ENCODE results near the gene TNS1. TPM values are rescaled to one million over a fixed set of nuclear protein-coding genes. Genes with fewer than 3 reads are reported as not detected.

Gene TNS1
- total RNA-seq, 1 experiment from 2014 or later, result 3.4 TPM

GRCh38 chr2:217802266-217802665 lies 200.5 kb downstream of the TNS1 start:
- H4K5ac ChIP-seq (ENCODE audit: insufficient read length, low read depth, low read length), result no peak overlapping the region
- Mint-ChIP-seq H3K4me1 (peaks cover 0 to 7% of the 10 kb centered on the region in 2 experiments; a peak in 3 of 4 replicates), H3K27ac (no peak overlapping the region), H3K27me3 (ENCODE audit: low read depth) (peaks cover 3% of the 10 kb centered on the region), H3K4me3 (no peak overlapping the region), H3K36me3 (ENCODE audit: insufficient read depth in 1 of 3, low read depth in 3 of 3) (no peaks in the 10 kb centered on the region), H3K9me3 (peaks cover 0 to 3% of the 10 kb centered on the region in 2 experiments; a peak in 1 of 5 replicates)
- no peak overlapping the region for H3K14ac ChIP-seq (ENCODE audit: insufficient read depth, low read length)
- no peak overlapping the region for H2BK20ac ChIP-seq (ENCODE audit: low read depth, low read length, poor library complexity, severe bottlenecking)
- WGBS (ENCODE audit: extremely low coverage, insufficient read length, low lambda C conversion rate), result no CpG with 5 or more reads among the region's 4 CpGs
- H3K23ac ChIP-seq (ENCODE audit: insufficient read length, low read depth, low read length), result no peak overlapping the region
- H4K91ac ChIP-seq (ENCODE audit: insufficient read length, low read depth, low read length), result no peak overlapping the region
- no peak overlapping the region for H3T11ph ChIP-seq (ENCODE audit: low read length)
- no peak overlapping the region for H3K9ac ChIP-seq (ENCODE audit: extremely low read depth, insufficient read length, low read length)
- H3K4ac ChIP-seq (ENCODE audit: low read depth, low read length), result no peak overlapping the region
- H2AK5ac ChIP-seq (ENCODE audit: insufficient read length, low read length), result no peak overlapping the region
- no peak overlapping the region for H2BK120ac ChIP-seq (ENCODE audit: low read depth, low read length, poor library complexity, severe bottlenecking)
- H2AFZ ChIP-seq (ENCODE audit: low read length), result no peak overlapping the region
- no peak overlapping the region for H2BK15ac ChIP-seq (ENCODE audit: low read depth, low read length)
- H3K79me2 ChIP-seq (ENCODE audit: insufficient read depth, low read length), result no peaks in the 10 kb centered on the region
- no peaks in the 10 kb centered on the region for H3K4me1 ChIP-seq (ENCODE audit: insufficient read depth, low read length)
- H4K8ac ChIP-seq (replicated peaks; ENCODE audit: insufficient read length, low read depth, low read length), result no peak overlapping the region
- H2BK12ac ChIP-seq (ENCODE audit: insufficient read length, low read depth, low read length), result no peak overlapping the region
- no peak overlapping the region for H3K18ac ChIP-seq (ENCODE audit: insufficient read length, low read depth, low read length)
- no peak overlapping the region for H2BK5ac ChIP-seq (ENCODE audit: insufficient read length, low read length)
- H3K27me3 ChIP-seq (ENCODE audit: insufficient read depth, low read length), result no peaks in the 10 kb centered on the region; the same call in 1 of the 2 replicates
- H3K23me2 ChIP-seq (ENCODE audit: insufficient read length, low read depth, low read length, poor library complexity, severe bottlenecking), result no peaks in the 10 kb centered on the region
- no peak for DNase-seq
- no peak overlapping the region for H3K27ac ChIP-seq (ENCODE audit: insufficient read length, low read depth, low read length)
- H3K79me1 ChIP-seq (ENCODE audit: insufficient read depth, low read depth, low read length, poor library complexity, severe bottlenecking), result no peaks in the 10 kb centered on the region
- no peak for TF ChIP-seq CTCF (conservative IDR thresholded peaks at IDR 0.05)
- no peak overlapping the region for H3K56ac ChIP-seq (ENCODE audit: insufficient read length, low read depth, low read length)
- no peaks in the 10 kb centered on the region for H3K9me3 ChIP-seq (ENCODE audit: control insufficient read depth, low read depth, low read length)
- H4K20me1 ChIP-seq (ENCODE audit: control insufficient read depth, insufficient read depth, insufficient read length), result no peaks in the 10 kb centered on the region
- no peak overlapping the region for H3K4me2 ChIP-seq (ENCODE audit: insufficient read depth, insufficient read length, low read length)
